Kidney (tissue), 14 donors: ENCODE measurements around the gene FAM180A. TPM values are rescaled to one million over a fixed set of nuclear protein-coding genes. Genes with fewer than 3 reads are reported as not detected.

ENCODE experiments used
- DNase-seq, 5 donors: peaks; one replicate each; pipeline ENCODE4 v3.0.0-alpha.2; 2013 to 2020
- FAIRE-seq: peaks from 2 replicates; lab custom pipeline; 2012; peaks lifted over from hg19 to GRCh38; lab: Jason Lieb, UNC
- H3K27ac ChIP-seq, 2 donors: one replicate each; pipeline ENCODE4 v1.7.0; 2013; ENCODE audit warnings: low read depth in 2 of 2, low read length in 2 of 2, inconsistent platforms in 1 of 2
- H3K27me3 ChIP-seq: one replicate; pipeline ENCODE4 v1.7.1; 2013; ENCODE audit warnings: low read length, inconsistent platforms; ENCODE audit not compliant: control insufficient read depth, insufficient read depth
- H3K36me3 ChIP-seq, 3 donors: one replicate each; pipeline versions ENCODE4 v1.7.0 to v1.7.1; 2013; ENCODE audit warnings: low read length in 3 of 3, control low read depth in 1 of 3, inconsistent platforms in 1 of 3; ENCODE audit not compliant: insufficient read depth in 3 of 3, control insufficient read depth in 2 of 3
- H3K4me1 ChIP-seq, 3 donors: one replicate each; pipeline versions ENCODE4 v1.7.0 to v1.7.1; 2013; ENCODE audit warnings: low read length in 3 of 3, inconsistent platforms in 1 of 3, low read depth in 1 of 3; ENCODE audit not compliant: control insufficient read depth in 2 of 3, insufficient read depth in 2 of 3
- H3K4me3 ChIP-seq, 3 donors: one replicate each; pipeline versions ENCODE4 v1.7.0 to v1.8.1; 2013; ENCODE audit warnings: low read length in 3 of 3, control low read depth in 1 of 3, inconsistent platforms in 1 of 3
- H3K9ac ChIP-seq, 3 donors: one replicate each; pipeline versions ENCODE4 v1.7.0 to v1.7.1; 2013; ENCODE audit warnings: low read length in 3 of 3, control low read depth in 1 of 3, inconsistent platforms in 1 of 3
- H3K9me3 ChIP-seq, 3 donors: one replicate each; pipeline versions ENCODE4 v1.7.0 to v1.7.1; 2013; ENCODE audit warnings: low read length in 3 of 3, control low read depth in 1 of 3, inconsistent platforms in 1 of 3; ENCODE audit not compliant: control insufficient read depth in 2 of 3, insufficient read depth in 1 of 3
- intact Hi-C: fragments of 100-400 bp; cut with DNase I; formaldehyde crosslinking; loops from one replicate; pipeline ENCODE4 v1.11.1; 2022
- polyA plus RNA-seq: library from polyadenylated mRNA; stranded (reverse); fragments of 350-450 nt; fragmentation: Illumina TruSeq; extraction: RNeasy Lipid Tissue Mini Kit (QIAGEN cat#74804); gene quantifications from one replicate; pipeline ENCODE4 v1.2.3, GENCODE V29; 2014; ENCODE audit warnings: low read depth, low replicate concordance; ENCODE audit not compliant: insufficient read depth
- total RNA-seq: library from RNA; stranded (reverse); fragmentation: NEBNext Ultra II Directional; extraction: Animal tissue kit (Norgen Biotek cat#: 25700); gene quantifications from one replicate; pipeline ENCODE4 v1.2.1, GENCODE V29; 2021
- TF ChIP-seq, protein P1 (sequence below): IDR thresholded peaks from 3 replicates; pipeline ENCODE4 v1.5.1; 2012; ENCODE audit warnings: mild to moderate bottlenecking, moderate library complexity, borderline replicate concordance; ENCODE audit not compliant: insufficient read depth; ENCODE audit errors: extremely low read depth
- donor health status: control.
- donor health status: control.
- donor health status: control.
- donor health status: control.
- donor health status: control.
- donor health status: DM: yes; HTN: yes; CAD: no.
- donor health status: Normal renal cell carcinoma (clear cell type).

FAM180A gene
- total and polyA plus RNA-seq, 2 donors from 2014 or later = 1.7 to 2.2 TPM

DNA sequence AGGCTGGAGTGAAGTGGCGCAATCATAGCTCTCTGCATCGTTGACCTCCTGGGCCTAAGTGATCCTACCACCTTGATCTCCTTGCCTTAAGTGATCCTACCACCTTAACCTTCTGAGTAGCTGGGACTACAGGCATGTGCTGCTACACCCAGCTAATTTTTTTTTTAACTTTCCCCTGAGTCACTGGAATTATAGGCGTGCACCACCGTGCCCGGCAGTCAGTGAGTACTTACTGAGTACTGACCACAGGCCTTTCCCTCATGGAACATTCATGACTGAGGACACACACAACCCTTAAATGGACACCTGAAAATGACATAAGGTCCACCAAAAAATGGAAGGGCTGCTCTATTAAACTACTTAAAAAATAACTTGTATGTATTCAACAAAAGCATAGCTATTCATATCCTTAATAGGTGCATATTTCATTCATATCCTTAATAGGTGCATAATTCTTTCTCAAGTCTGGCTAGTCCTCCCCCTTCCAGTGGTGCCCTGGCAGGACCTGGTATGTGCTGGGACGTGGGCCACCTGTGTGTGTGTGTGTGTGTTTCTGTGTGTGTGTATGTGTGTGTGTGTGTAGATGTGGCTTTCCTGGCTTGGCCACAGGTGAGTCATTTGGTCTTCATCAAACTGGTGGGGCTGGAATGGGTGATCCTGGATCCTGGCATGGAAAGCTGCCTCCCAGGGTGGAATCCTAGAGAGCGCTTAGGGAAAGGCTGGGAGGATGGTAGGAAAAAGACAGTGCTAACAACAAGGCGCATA is 3.5 kb downstream of the FAM180A start:
- H3K27ac ChIP-seq = peak overlapping the region in 1 of 2 donors; percentile 83
- no peak for FAIRE-seq
- H3K4me3 ChIP-seq = no peak overlapping the region
- no peaks in the 10 kb centered on the region for H3K4me1 ChIP-seq
- TF ChIP-seq, protein P1, sequence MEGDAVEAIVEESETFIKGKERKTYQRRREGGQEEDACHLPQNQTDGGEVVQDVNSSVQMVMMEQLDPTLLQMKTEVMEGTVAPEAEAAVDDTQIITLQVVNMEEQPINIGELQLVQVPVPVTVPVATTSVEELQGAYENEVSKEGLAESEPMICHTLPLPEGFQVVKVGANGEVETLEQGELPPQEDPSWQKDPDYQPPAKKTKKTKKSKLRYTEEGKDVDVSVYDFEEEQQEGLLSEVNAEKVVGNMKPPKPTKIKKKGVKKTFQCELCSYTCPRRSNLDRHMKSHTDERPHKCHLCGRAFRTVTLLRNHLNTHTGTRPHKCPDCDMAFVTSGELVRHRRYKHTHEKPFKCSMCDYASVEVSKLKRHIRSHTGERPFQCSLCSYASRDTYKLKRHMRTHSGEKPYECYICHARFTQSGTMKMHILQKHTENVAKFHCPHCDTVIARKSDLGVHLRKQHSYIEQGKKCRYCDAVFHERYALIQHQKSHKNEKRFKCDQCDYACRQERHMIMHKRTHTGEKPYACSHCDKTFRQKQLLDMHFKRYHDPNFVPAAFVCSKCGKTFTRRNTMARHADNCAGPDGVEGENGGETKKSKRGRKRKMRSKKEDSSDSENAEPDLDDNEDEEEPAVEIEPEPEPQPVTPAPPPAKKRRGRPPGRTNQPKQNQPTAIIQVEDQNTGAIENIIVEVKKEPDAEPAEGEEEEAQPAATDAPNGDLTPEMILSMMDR = no peak
- no peak overlapping the region for H3K9ac ChIP-seq
- H3K36me3 ChIP-seq = no peaks in the 10 kb centered on the region
- H3K9me3 ChIP-seq = no peaks in the 10 kb centered on the region
- no peaks in the 10 kb centered on the region for H3K27me3 ChIP-seq
- intact Hi-C loops = no loop called here
- DNase-seq = no peak

DNA sequence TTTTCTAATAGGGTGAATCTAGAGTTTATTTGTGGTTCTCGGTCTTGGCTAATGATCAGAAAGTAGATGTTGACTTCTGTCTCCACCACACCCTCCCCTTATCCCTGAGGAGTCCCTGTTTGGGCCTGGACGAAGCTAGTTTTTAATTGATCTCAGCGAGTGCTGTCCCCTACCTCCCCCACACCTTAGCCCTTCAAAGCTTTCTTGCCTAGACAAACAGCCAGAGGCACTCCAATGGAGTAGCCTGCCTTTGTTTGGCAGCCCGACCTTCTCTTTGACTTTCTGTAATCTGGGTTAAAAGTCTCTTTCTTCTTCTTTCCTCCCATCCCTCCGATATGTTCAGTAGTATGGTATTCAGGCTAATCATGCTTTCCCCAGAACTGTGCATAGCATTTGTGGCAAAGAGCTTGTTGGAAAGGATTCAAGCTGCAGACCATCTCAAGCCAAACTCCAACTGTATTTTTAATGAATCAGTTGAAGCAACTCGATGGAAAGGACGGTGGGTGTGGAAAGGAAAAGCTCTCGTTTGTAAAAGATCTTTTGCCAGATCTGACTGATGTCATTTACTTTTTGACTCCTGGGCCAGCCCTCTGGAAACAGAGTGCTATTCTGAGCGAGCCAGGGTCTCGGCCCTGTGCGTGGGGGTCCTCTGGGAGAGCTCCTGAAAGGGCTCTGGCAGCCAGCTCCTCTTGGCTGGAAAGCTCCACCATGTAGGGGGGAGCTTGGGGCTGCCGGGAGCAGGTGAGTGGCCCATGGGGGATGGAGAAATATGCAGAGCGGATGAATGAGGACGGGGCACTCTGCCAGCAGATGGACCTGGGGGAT is 4.5 kb downstream of the FAM180A start:
- Histone ChIP-seq H3K4me3 (no peak overlapping the region), H3K4me1 (no peaks in the 10 kb centered on the region), H3K9me3 (no peaks in the 10 kb centered on the region), H3K27me3 (no peaks in the 10 kb centered on the region), H3K9ac (no peak overlapping the region), H3K36me3 (no peaks in the 10 kb centered on the region), H3K27ac (peak overlapping the region in 1 of 2 donors; percentile 17)
- intact Hi-C loops = no loop called here
- DNase-seq = no peak
- TF ChIP-seq, protein P1 = no peak
- no peak for FAIRE-seq

DNA sequence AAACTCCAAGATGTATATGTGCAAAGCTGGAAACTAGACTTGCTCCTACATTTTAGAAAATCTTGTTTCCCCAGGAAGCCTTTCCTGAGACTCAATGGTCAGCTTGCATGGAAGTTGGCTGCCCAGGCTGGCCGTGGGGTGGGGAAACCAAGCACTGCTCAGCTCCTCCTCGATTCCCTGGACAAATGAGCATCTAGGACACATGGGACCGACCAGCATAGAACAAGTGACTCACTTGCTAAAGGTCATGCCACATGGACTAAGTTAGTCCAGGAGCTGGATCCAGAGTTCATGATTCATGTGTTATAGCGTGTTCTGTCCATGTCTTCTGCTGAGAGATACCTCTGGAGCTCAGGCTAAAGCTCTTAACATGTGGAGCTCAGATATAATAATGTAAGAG is 6.2 kb downstream of the FAM180A start:
- FAIRE-seq = no peak
- Histone ChIP-seq H3K36me3 (no peaks in the 10 kb centered on the region), H3K9me3 (no peaks in the 10 kb centered on the region), H3K4me1 (no peaks in the 10 kb centered on the region), H3K9ac (no peak overlapping the region), H3K27ac (no peak overlapping the region), H3K27me3 (no peaks in the 10 kb centered on the region), H3K4me3 (no peak overlapping the region)
- intact Hi-C loops = no loop called here
- no peak for DNase-seq
- TF ChIP-seq, protein P1 = no peak
